GM12878 (cell line): ENCODE data around the gene TSSC4. TPM values are rescaled to one million over a fixed set of nuclear protein-coding genes. Genes with fewer than 3 reads are reported as not detected.

ENCODE experiments used
- ATAC-seq: fragments of 200-7000 bp; cut with Tn5 transposase; 3 replicates; pipeline ENCODE4 v1.9.1; 2020; ENCODE audit warnings: mild to moderate bottlenecking, moderate library complexity
- BruUV-seq: library from RNA; stranded (reverse); fragments of 400-500 nt; replicated peaks from 2 replicates; lab custom pipeline; 2021; lab: Mats Ljungman, UMichigan
- CTCF ChIA-PET: fragments of 300-600 bp; sonication (Branson Sonifier 250); formaldehyde crosslinking; extraction: SDS; loops from one replicate; lab custom pipeline; 2021; ENCODE audit warnings: inconsistent platforms; lab: Yijun Ruan, JAX
- POLR2A ChIA-PET: fragments of 350-600 bp; formaldehyde crosslinking; extraction: SDS; loops from one replicate; lab custom pipeline; 2021; ENCODE audit warnings: inconsistent platforms; lab: Charles Lee
- RAD21 ChIA-PET: fragments of 300-600 bp; sonication (Branson Sonifier 250); formaldehyde crosslinking; loops from one replicate; lab custom pipeline; 2023; ENCODE audit warnings: antibody characterized with exemption; ENCODE audit not compliant: unreplicated experiment; lab: Charles Lee
- SMC1A ChIA-PET: fragments of 300-600 bp; sonication (Branson Sonifier 250); formaldehyde crosslinking; loops from one replicate; lab custom pipeline; 2023; ENCODE audit not compliant: unreplicated experiment, uncharacterized antibody; lab: Charles Lee
- DNase-seq: peaks from one replicate; pipeline ENCODE4 v3.0.0-alpha.2; 2011; ENCODE audit warnings: low read depth, low spot score
- FAIRE-seq: peaks from 3 replicates; lab custom pipeline; 2011; peaks lifted over from hg19 to GRCh38; lab: Jason Lieb, UNC
- H2AFZ ChIP-seq: 2 replicates; pipeline ENCODE4 v1.6.0; 2011; ENCODE audit warnings: low read depth, low read length, control low read depth; ENCODE audit not compliant: control insufficient read depth
- H3K27ac ChIP-seq: 2 replicates; pipeline ENCODE4 v1.5.1; 2011; ENCODE audit warnings: control low read depth; ENCODE audit not compliant: control insufficient read depth, insufficient read depth
- H3K27me3 ChIP-seq, 2 experiments: replicated peaks in 1 of 2; 2 replicates each; pipeline versions ENCODE4 v1.6.0 to v1.6.1; 2011; ENCODE audit warnings: low read length in 1 of 2; ENCODE audit not compliant: control insufficient read depth in 2 of 2, insufficient read depth in 2 of 2
- H3K36me3 ChIP-seq, 2 experiments: 2 replicates each; pipeline ENCODE4 v1.5.1; 2011; ENCODE audit warnings: low read length in 1 of 2; ENCODE audit not compliant: control insufficient read depth in 2 of 2, insufficient read depth in 2 of 2
- H3K4me1 ChIP-seq: 2 replicates; pipeline ENCODE4 v1.6.1; 2011; ENCODE audit warnings: mild to moderate bottlenecking, low read length, moderate library complexity, mixed read lengths; ENCODE audit not compliant: control insufficient read depth, insufficient read depth
- H3K4me2 ChIP-seq: 2 replicates; pipeline ENCODE4 v1.6.0; 2011; ENCODE audit warnings: control low read depth; ENCODE audit not compliant: control insufficient read depth, insufficient read depth
- H3K4me3 ChIP-seq: fragments of 200-600 bp; sonication (generic); 2 replicates; pipeline ENCODE4 v1.5.1; 2016
- H3K79me2 ChIP-seq: 2 replicates; pipeline ENCODE4 v1.6.0; 2011; ENCODE audit warnings: low read length; ENCODE audit not compliant: control insufficient read depth, insufficient read depth
- H3K9ac ChIP-seq: 2 replicates; pipeline ENCODE4 v1.8.0; 2011; ENCODE audit warnings: low read length, control low read depth, mixed read lengths; ENCODE audit not compliant: control insufficient read depth, insufficient read depth
- H3K9me3 ChIP-seq: replicated peaks from 3 replicates; pipeline ENCODE4 v1.5.1; 2011; ENCODE audit warnings: mild to moderate bottlenecking, low read length; ENCODE audit not compliant: control insufficient read depth, insufficient read depth
- H4K20me1 ChIP-seq: 2 replicates; pipeline ENCODE4 v1.6.0; 2011; ENCODE audit not compliant: control insufficient read depth, insufficient read depth
- FOXM1 ChIP-seq: IDR thresholded peaks from 2 replicates; pipeline ENCODE4 v1.6.1; 2012; ENCODE audit warnings: low read depth, mild to moderate bottlenecking, inconsistent platforms, low read length, moderate library complexity
- LARP7 ChIP-seq: fragments of 450-650 bp; IDR thresholded peaks from 2 replicates; pipeline ENCODE4 v1.6.1; 2017; ENCODE audit warnings: mild to moderate bottlenecking
- MYB ChIP-seq: fragments of 150-350 bp; IDR thresholded peaks from 2 replicates; pipeline ENCODE4 v1.6.1; 2014; ENCODE audit warnings: mild to moderate bottlenecking, low read depth, low read length, borderline replicate concordance
- NFIC ChIP-seq: IDR thresholded peaks from 2 replicates; pipeline ENCODE4 v1.6.1; 2012; ENCODE audit warnings: low read depth, mild to moderate bottlenecking, inconsistent platforms, low read length, moderate library complexity
- NFYA ChIP-seq: IDR thresholded peaks from 2 replicates; pipeline ENCODE4 v1.6.1; 2011; ENCODE audit warnings: low read depth, mild to moderate bottlenecking, low read length, improper control_type of control experiment, borderline replicate concordance
- NRF1 ChIP-seq: conservative IDR thresholded peaks from 2 replicates; pipeline ENCODE4 v1.6.1; 2011; ENCODE audit warnings: mild to moderate bottlenecking, low read depth, low read length, improper control_type of control experiment
- PAX5 ChIP-seq: IDR thresholded peaks from 2 replicates; pipeline ENCODE4 v1.6.1; 2011; ENCODE audit warnings: low read depth, low read length, borderline replicate concordance
- RBBP5 ChIP-seq: fragments of 200-600 bp; sonication (generic); conservative IDR thresholded peaks from 2 replicates; pipeline ENCODE4 v1.6.1; 2016
- whole genome bisulfite sequencing: methylation state at CpG from one replicate; pipeline ENCODE4 v1.1.6; 2016; ENCODE audit warnings: low lambda C conversion rate; ENCODE audit not compliant: insufficient replicate concordance, insufficient coverage; ENCODE audit errors: missing lambda C conversion rate; 5-methylcytosine and 5-hydroxymethylcytosine counted together
- in situ Hi-C: fragments of 300-500 bp; cut with MboI; formaldehyde crosslinking; loops from 9 replicates; pipeline ENCODE4 v1.14.3; 2018; ENCODE audit warnings: mixed read lengths
- intact Hi-C: fragments of 100-400 bp; cut with micrococcal nuclease; formaldehyde crosslinking; loops from one replicate; pipeline ENCODE4 v1.14.2; 2022; ENCODE audit not compliant: unreplicated experiment
- polyA plus RNA-seq, 11 experiments: library from polyadenylated mRNA; depleted of rRNA in 4 of 11; unstranded in 6 of 11; stranded (reverse) in 5 of 11; fragments of >200 nt; fragmentation: Nextera tagmentation in 4 of 11; fragmentation: Illumina TruSeq in 1 of 11; extraction: Ambion mirVana in 4 of 11; extraction: Trizol in 1 of 11; gene quantifications; 1 replicate in 1 of 11; 2 replicates in 10 of 11; pipeline versions ENCODE4 v1.2.1 to v1.2.3, GENCODE V29; 2011 to 2016; ENCODE audit warnings: inconsistent platforms in 2 of 11, missing spikeins in 2 of 11, low read depth in 1 of 11
- total RNA-seq, 4 experiments: library from RNA; depleted of rRNA in 3 of 4; stranded (reverse); fragments of >200 nt in 3 of 4; fragmentation: Illumina TruSeq in 1 of 4; extraction: Trizol in 1 of 4; gene quantifications; 2 replicates each; pipeline versions ENCODE4 v1.2.1 to v1.2.3, GENCODE V29; 2013 to 2021
- TF ChIP-seq, protein P1 (sequence below): fragments of 450-650 bp; IDR thresholded peaks from 2 replicates; pipeline ENCODE4 v1.6.1; 2017; ENCODE audit warnings: mild to moderate bottlenecking, moderate library complexity
- TF ChIP-seq, protein P2 (sequence below): fragments of 450-650 bp; formaldehyde crosslinking; IDR thresholded peaks from 2 replicates; pipeline ENCODE4 v1.5.0; 2022; ENCODE audit warnings: mild to moderate bottlenecking, missing genetic modification characterization

TSSC4 gene
- total and polyA plus RNA-seq, 10 of the 15 experiments (the other 5 are each of a cell fraction or from before 2014, with no cell fraction given): 0.69 to 70.1 (median 25.7) TPM

DNA sequence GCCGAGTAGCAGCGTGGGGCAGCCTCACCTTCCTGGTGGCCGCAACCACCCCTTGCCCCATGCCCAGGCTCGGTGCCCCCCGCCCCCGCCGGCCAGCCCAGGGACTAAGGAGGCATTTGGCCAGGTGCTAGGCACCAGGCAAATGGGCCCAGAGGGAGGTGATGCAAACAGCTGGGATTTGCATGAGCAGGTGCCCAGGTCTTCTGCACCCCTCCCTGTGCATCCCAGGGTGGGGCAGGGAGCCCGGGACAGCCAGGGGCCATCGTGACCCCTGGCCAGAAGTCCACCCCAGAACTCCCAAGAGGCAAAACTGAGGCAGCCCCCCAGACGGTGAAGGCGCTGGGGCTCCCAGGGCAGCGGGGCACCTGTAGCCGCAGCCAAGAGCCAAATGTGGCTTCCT is 25.7 kb downstream of the TSSC4 start:
- no peak overlapping the region for H3K4me3 ChIP-seq
- no peaks in the 10 kb centered on the region for H3K79me2 ChIP-seq
- no peaks in the 10 kb centered on the region for H4K20me1 ChIP-seq
- in situ Hi-C loops: loop anchor here (5.0 kb wide), 2 partner anchors 106 to 451 kb away; no protein-coding TSS in a partner anchor
- SMC1A ChIA-PET: no interaction called here
- H3K36me3 ChIP-seq: no peaks in the 10 kb centered on the region
- no peak overlapping the region for H3K4me2 ChIP-seq
- POLR2A ChIA-PET: no interaction called here
- no peak for DNase-seq
- no peaks in the 10 kb centered on the region for H3K27me3 ChIP-seq
- BruUV-seq: no TSS peak
- TF ChIP-seq, protein P1, sequence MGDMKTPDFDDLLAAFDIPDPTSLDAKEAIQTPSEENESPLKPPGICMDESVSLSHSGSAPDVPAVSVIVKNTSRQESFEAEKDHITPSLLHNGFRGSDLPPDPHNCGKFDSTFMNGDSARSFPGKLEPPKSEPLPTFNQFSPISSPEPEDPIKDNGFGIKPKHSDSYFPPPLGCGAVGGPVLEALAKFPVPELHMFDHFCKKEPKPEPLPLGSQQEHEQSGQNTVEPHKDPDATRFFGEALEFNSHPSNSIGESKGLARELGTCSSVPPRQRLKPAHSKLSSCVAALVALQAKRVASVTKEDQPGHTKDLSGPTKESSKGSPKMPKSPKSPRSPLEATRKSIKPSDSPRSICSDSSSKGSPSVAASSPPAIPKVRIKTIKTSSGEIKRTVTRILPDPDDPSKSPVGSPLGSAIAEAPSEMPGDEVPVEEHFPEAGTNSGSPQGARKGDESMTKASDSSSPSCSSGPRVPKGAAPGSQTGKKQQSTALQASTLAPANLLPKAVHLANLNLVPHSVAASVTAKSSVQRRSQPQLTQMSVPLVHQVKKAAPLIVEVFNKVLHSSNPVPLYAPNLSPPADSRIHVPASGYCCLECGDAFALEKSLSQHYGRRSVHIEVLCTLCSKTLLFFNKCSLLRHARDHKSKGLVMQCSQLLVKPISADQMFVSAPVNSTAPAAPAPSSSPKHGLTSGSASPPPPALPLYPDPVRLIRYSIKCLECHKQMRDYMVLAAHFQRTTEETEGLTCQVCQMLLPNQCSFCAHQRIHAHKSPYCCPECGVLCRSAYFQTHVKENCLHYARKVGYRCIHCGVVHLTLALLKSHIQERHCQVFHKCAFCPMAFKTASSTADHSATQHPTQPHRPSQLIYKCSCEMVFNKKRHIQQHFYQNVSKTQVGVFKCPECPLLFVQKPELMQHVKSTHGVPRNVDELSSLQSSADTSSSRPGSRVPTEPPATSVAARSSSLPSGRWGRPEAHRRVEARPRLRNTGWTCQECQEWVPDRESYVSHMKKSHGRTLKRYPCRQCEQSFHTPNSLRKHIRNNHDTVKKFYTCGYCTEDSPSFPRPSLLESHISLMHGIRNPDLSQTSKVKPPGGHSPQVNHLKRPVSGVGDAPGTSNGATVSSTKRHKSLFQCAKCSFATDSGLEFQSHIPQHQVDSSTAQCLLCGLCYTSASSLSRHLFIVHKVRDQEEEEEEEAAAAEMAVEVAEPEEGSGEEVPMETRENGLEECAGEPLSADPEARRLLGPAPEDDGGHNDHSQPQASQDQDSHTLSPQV: no peak
- no peak for TF ChIP-seq NFYA
- TF ChIP-seq NRF1: no peak
- TF ChIP-seq FOXM1: no peak
- no peak for TF ChIP-seq MYB
- TF ChIP-seq PAX5: no peak
- TF ChIP-seq, protein P2, sequence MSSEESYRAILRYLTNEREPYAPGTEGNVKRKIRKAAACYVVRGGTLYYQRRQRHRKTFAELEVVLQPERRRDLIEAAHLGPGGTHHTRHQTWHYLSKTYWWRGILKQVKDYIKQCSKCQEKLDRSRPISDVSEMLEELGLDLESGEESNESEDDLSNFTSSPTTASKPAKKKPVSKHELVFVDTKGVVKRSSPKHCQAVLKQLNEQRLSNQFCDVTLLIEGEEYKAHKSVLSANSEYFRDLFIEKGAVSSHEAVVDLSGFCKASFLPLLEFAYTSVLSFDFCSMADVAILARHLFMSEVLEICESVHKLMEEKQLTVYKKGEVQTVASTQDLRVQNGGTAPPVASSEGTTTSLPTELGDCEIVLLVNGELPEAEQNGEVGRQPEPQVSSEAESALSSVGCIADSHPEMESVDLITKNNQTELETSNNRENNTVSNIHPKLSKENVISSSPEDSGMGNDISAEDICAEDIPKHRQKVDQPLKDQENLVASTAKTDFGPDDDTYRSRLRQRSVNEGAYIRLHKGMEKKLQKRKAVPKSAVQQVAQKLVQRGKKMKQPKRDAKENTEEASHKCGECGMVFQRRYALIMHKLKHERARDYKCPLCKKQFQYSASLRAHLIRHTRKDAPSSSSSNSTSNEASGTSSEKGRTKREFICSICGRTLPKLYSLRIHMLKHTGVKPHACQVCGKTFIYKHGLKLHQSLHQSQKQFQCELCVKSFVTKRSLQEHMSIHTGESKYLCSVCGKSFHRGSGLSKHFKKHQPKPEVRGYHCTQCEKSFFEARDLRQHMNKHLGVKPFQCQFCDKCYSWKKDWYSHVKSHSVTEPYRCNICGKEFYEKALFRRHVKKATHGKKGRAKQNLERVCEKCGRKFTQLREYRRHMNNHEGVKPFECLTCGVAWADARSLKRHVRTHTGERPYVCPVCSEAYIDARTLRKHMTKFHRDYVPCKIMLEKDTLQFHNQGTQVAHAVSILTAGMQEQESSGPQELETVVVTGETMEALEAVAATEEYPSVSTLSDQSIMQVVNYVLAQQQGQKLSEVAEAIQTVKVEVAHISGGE (CRISPR knock-in tag): no peak
- no peak for TF ChIP-seq LARP7
- no peak for TF ChIP-seq NFIC
- TF ChIP-seq RBBP5: no peak
- TF ChIP-seq, all 136 proteins: peak for 0
- intact Hi-C loops: loop anchor here (10.0 kb wide), 1 partner anchor 59 kb away; no protein-coding TSS in a partner anchor
- H3K9me3 ChIP-seq: no peaks in the 10 kb centered on the region; the same call in 2 of the 3 replicates
- ChIA-PET CTCF (interaction anchor here (0.6 to 1.9 kb wide), 3 partner anchors 105 to 462 kb away, joined by 3 to 10 read pairs (median 10); no protein-coding TSS in a partner anchor), RAD21 (interaction anchor here (0.8 kb wide), 1 partner anchor 107 kb away, joined by 3 read pairs; no protein-coding TSS in a partner anchor)
- ATAC-seq (no peak), FAIRE-seq (no peak)
- H3K27ac ChIP-seq: no peak overlapping the region
- H2AFZ ChIP-seq: no peak overlapping the region
- H3K9ac ChIP-seq: no peak overlapping the region
- no peaks in the 10 kb centered on the region for H3K4me1 ChIP-seq
- WGBS: 28% methylated on average over 13 of the region's 13 CpGs
